ENCODE data around the gene APLP2.

- TF ChIP-seq CTCF (IDR thresholded peaks at IDR 0.05) = no peak
- TF ChIP-seq POLR2A (IDR thresholded peaks at IDR 0.05) = no peak
Measured at GRCh38 chr11:130166457-130166784, 96.7 kb downstream of the APLP2 start.

Measured in testis (tissue), 2 donors.